Astrocyte (in vitro differentiated cells and primary cell): ENCODE results near the gene PCNA. TPM values are rescaled to one million over a fixed set of nuclear protein-coding genes. Genes with fewer than 3 reads are reported as not detected.
A peak's percentile ranks its signal among the peaks of the same experiment; 100 is the strongest.

Experiments used
- DNase-seq: peaks from one replicate; pipeline ENCODE4 v3.0.0-alpha.2; 2010; ENCODE audit warnings: low read depth
- FAIRE-seq: peaks from 2 replicates; lab custom pipeline; 2011; peaks lifted over from hg19 to GRCh38; lab: Jason Lieb, UNC
- H2AFZ ChIP-seq: 2 replicates; pipeline ENCODE4 v1.6.0; 2012; ENCODE audit warnings: low read depth, low read length, inconsistent platforms
- H3K27ac ChIP-seq: 2 replicates; pipeline ENCODE4 v1.5.1; 2011; ENCODE audit warnings: low read depth, low read length, inconsistent platforms
- H3K27me3 ChIP-seq: 2 replicates; pipeline ENCODE4 v1.6.0; 2011; ENCODE audit warnings: low read length, inconsistent platforms; ENCODE audit not compliant: insufficient read depth
- H3K36me3 ChIP-seq: 2 replicates; pipeline ENCODE4 v1.5.1; 2011; ENCODE audit warnings: low read length, inconsistent platforms; ENCODE audit not compliant: insufficient read depth
- H3K4me1 ChIP-seq: 2 replicates; pipeline ENCODE4 v1.5.1; 2011; ENCODE audit warnings: low read length, inconsistent platforms; ENCODE audit not compliant: insufficient read depth
- H3K4me2 ChIP-seq: 2 replicates; pipeline ENCODE4 v1.6.0; 2012; ENCODE audit warnings: low read length, inconsistent platforms
- H3K4me3 ChIP-seq: 2 replicates; pipeline ENCODE4 v1.5.1; 2011; ENCODE audit warnings: low read depth, mild to moderate bottlenecking, low read length, inconsistent platforms; ENCODE audit not compliant: insufficient read depth
- H3K79me2 ChIP-seq: 2 replicates; pipeline ENCODE4 v1.6.0; 2012; ENCODE audit warnings: mild to moderate bottlenecking, low read length, inconsistent platforms; ENCODE audit not compliant: insufficient read depth
- H3K9ac ChIP-seq: 2 replicates; pipeline ENCODE4 v1.6.0; 2012; ENCODE audit warnings: mild to moderate bottlenecking, low read length, inconsistent platforms
- H3K9me3 ChIP-seq: 2 replicates; pipeline ENCODE4 v1.5.1; 2012; ENCODE audit warnings: low read depth, mild to moderate bottlenecking, low read length, inconsistent platforms; ENCODE audit not compliant: insufficient read depth
- H4K20me1 ChIP-seq: 2 replicates; pipeline ENCODE4 v1.6.0; 2012; ENCODE audit warnings: low read length, inconsistent platforms; ENCODE audit not compliant: insufficient read depth
- H3K27ac Mint-ChIP-seq: one replicate; pipeline ENCODE4 v1.8.0; 2021; ENCODE audit warnings: mild to moderate bottlenecking, mixed read lengths; ENCODE audit not compliant: unreplicated experiment
- H3K27me3 Mint-ChIP-seq: one replicate; pipeline ENCODE4 v1.8.0; 2021; ENCODE audit warnings: low read depth, mixed read lengths; ENCODE audit not compliant: unreplicated experiment
- H3K36me3 Mint-ChIP-seq: one replicate; pipeline ENCODE4 v1.8.0; 2021; ENCODE audit warnings: low read depth, mixed read lengths; ENCODE audit not compliant: unreplicated experiment
- H3K4me1 Mint-ChIP-seq: one replicate; pipeline ENCODE4 v1.8.0; 2021; ENCODE audit warnings: low read depth, mixed read lengths; ENCODE audit not compliant: unreplicated experiment
- H3K4me3 Mint-ChIP-seq: one replicate; pipeline ENCODE4 v1.8.0; 2021; ENCODE audit warnings: mild to moderate bottlenecking, moderate library complexity, mixed read lengths; ENCODE audit not compliant: unreplicated experiment
- H3K9me3 Mint-ChIP-seq: one replicate; pipeline ENCODE4 v1.8.0; 2021; ENCODE audit warnings: mild to moderate bottlenecking, mixed read lengths; ENCODE audit not compliant: unreplicated experiment
- EZH2 ChIP-seq: IDR thresholded peaks from 2 replicates; pipeline ENCODE4 v1.6.1; 2012; ENCODE audit warnings: mild to moderate bottlenecking, low read length, inconsistent platforms; ENCODE audit not compliant: insufficient read depth
- total RNA-seq: library from RNA; stranded (reverse); gene quantifications from 2 replicates; pipeline ENCODE4 v1.2.1, GENCODE V29; 2021
- TF ChIP-seq, protein P1 (sequence below): IDR thresholded peaks from 2 replicates; pipeline ENCODE4 v1.5.1; 2011; ENCODE audit warnings: low read depth, mild to moderate bottlenecking, inconsistent platforms, low read length, moderate library complexity; ENCODE audit not compliant: insufficient read depth

Gene PCNA
- total RNA-seq, 1 donor from 2014 or later, result 77.6 TPM

GRCh38 chr20:5133998-5134397 lies 14.2 kb upstream of the PCNA start:
- TF ChIP-seq EZH2, result no peak
- TF ChIP-seq, protein P1, sequence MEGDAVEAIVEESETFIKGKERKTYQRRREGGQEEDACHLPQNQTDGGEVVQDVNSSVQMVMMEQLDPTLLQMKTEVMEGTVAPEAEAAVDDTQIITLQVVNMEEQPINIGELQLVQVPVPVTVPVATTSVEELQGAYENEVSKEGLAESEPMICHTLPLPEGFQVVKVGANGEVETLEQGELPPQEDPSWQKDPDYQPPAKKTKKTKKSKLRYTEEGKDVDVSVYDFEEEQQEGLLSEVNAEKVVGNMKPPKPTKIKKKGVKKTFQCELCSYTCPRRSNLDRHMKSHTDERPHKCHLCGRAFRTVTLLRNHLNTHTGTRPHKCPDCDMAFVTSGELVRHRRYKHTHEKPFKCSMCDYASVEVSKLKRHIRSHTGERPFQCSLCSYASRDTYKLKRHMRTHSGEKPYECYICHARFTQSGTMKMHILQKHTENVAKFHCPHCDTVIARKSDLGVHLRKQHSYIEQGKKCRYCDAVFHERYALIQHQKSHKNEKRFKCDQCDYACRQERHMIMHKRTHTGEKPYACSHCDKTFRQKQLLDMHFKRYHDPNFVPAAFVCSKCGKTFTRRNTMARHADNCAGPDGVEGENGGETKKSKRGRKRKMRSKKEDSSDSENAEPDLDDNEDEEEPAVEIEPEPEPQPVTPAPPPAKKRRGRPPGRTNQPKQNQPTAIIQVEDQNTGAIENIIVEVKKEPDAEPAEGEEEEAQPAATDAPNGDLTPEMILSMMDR, result no peak
- H3K36me3 ChIP-seq, result no peaks in the 10 kb centered on the region
- H3K4me1 ChIP-seq, result peaks cover 3% of the 10 kb centered on the region
- peaks cover 64% of the 10 kb centered on the region for H3K79me2 ChIP-seq
- FAIRE-seq (no peak), DNase-seq (no peak)
- no peak overlapping the region for H3K27ac ChIP-seq
- H3K4me1 Mint-ChIP-seq, result peaks cover 19% of the 10 kb centered on the region
- peaks cover 1% of the 10 kb centered on the region for H3K36me3 Mint-ChIP-seq
- H2AFZ ChIP-seq, result no peak overlapping the region
- H3K9me3 ChIP-seq, result no peaks in the 10 kb centered on the region
- no peak overlapping the region for H3K4me3 ChIP-seq
- no peak overlapping the region for H3K4me2 ChIP-seq
- H3K9me3 Mint-ChIP-seq, result no peaks in the 10 kb centered on the region
- peaks cover 35% of the 10 kb centered on the region for H4K20me1 ChIP-seq
- no peaks in the 10 kb centered on the region for H3K27me3 Mint-ChIP-seq
- no peak overlapping the region for H3K4me3 Mint-ChIP-seq
- no peak overlapping the region for H3K9ac ChIP-seq
- no peak overlapping the region for H3K27ac Mint-ChIP-seq
- no peaks in the 10 kb centered on the region for H3K27me3 ChIP-seq

DNA sequence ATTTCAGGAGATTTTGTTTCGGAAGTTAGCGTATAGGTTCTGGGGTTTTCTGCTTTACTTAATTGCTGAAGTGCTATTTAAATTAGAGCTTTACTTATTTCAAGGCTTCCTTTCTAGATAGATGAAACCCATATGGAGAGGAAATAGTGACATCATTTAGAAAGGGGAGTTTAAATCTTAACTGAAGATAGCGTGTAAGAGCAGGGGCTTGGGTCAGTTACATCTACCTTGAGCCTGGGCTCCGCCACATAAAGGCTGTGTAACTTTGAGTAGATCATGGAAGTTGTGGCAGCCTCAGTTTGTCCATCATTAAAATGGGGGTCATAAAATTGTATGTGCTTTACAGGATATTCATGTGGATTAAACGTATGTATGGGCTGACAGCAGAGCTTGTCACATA lies 11.7 kb upstream of the PCNA start:
- Histone ChIP-seq H3K4me1 (peaks cover 12% of the 10 kb centered on the region), H3K9me3 (no peaks in the 10 kb centered on the region), H3K4me3 (no peak overlapping the region), H3K27ac (no peak overlapping the region), H3K36me3 (no peaks in the 10 kb centered on the region), H3K27me3 (no peaks in the 10 kb centered on the region), H2AFZ (no peak overlapping the region), H3K4me2 (no peak overlapping the region), H3K9ac (no peak overlapping the region), H3K79me2 (peaks cover 66% of the 10 kb centered on the region), H4K20me1 (peaks cover 42% of the 10 kb centered on the region)
- TF ChIP-seq, protein P1, result no peak
- no peak for TF ChIP-seq EZH2
- Mint-ChIP-seq H3K9me3 (no peaks in the 10 kb centered on the region), H3K27ac (no peak overlapping the region), H3K4me3 (no peak overlapping the region), H3K4me1 (peaks cover 19% of the 10 kb centered on the region), H3K36me3 (peaks cover 1% of the 10 kb centered on the region), H3K27me3 (no peaks in the 10 kb centered on the region)
- DNase-seq, result no peak
- no peak for FAIRE-seq

DNA sequence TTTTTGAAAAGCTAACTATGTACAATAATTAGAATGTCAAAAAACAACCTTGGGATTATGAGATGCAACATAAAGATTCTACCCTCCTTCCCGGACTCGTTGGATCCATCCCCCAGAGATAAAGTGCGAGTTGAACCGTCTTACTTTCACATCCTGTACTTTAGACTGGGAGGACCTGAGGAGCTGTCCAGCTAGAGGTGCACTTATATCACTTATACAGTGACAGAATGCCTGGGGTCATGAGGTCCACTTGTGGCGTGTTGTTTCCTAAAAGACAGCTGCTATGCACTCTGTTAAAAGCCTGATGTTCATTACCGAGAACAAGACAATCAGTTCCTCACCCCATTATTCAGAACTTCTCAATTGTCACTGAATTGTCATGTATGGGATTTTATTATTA lies 9.1 kb upstream of the PCNA start:
- Histone ChIP-seq H3K79me2 (peaks cover 47% of the 10 kb centered on the region), H3K9me3 (no peaks in the 10 kb centered on the region), H3K4me3 (no peak overlapping the region), H3K27ac (no peak overlapping the region), H3K27me3 (no peaks in the 10 kb centered on the region), H3K9ac (no peak overlapping the region), H2AFZ (no peak overlapping the region), H3K36me3 (no peaks in the 10 kb centered on the region), H3K4me1 (peaks cover 12% of the 10 kb centered on the region), H3K4me2 (no peak overlapping the region), H4K20me1 (peaks cover 26% of the 10 kb centered on the region)
- no peaks in the 10 kb centered on the region for H3K27me3 Mint-ChIP-seq
- no peaks in the 10 kb centered on the region for H3K9me3 Mint-ChIP-seq
- peak overlapping the region; percentile 73 for H3K4me3 Mint-ChIP-seq
- FAIRE-seq (no peak), DNase-seq (no peak)
- H3K27ac Mint-ChIP-seq, result no peak overlapping the region
- no peaks in the 10 kb centered on the region for H3K36me3 Mint-ChIP-seq
- TF ChIP-seq, protein P1, result no peak
- peaks cover 7% of the 10 kb centered on the region for H3K4me1 Mint-ChIP-seq
